D341Med (cell line): ENCODE measurements around the gene MYB.
"Not testable (repeated sequence)": the region's sequence is repeated elsewhere in the genome, so short reads cannot be mapped to it uniquely, and the experiment has no call there.

Experiments
- DNase-seq: peaks from one replicate; pipeline ENCODE4 v3.0.0; 2012; ENCODE audit warnings: low spot score

Gene MYB

DNA sequence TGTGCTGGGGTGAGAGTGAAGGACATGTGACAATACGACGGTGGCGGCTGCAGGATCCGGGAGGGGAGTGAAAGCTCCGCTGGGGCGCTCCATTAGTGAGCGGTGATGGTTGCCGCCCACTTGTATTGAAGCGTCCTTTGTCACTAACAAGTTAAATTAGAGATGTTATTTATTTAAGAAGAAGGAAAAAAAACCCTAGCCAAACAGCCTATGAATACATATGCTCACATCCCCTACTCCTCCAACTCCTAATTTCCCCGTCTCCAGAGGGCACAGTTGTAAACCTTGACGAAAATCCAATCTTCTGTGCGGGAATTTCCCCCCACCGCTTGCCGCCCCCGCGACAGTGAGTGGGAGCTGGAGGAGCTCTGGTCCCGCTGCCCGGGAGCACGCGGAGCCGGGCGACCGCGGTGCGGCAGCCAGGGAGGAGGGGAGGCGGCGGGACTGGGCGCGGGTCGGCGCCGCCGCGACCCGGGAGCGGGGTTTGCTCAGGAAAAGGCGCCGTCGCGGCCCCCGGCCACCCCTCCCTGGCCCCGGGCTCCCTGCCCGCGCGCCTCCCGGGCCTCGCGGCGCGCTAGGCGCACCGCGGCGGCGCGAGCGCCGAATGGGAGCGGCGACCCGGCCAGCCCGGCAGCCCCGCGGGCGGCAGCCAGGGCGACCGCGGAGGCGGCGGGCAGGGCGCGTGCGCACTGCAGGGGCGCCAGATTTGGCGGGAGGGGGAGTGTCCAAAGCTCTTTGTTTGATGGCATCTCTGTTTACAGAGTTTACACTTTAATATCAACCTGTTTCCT, at the start of gene MYB:
TSS of gene MYB (plus strand) at position 767 of the 791 bp plus-strand sequence. CDS start 206 bp downstream, outside the sequence.
- peak; percentile 97 for DNase-seq

- DNase-seq: no peak
Observed at GRCh38 chr6:135132776-135133175, 48.3 kb upstream of the MYB start.

- no peak for DNase-seq
Observed at GRCh38 chr6:135135835-135136234, 45.3 kb upstream of the MYB start.

- DNase-seq: no peak
Observed at GRCh38 chr6:135137826-135138225, 43.3 kb upstream of the MYB start.

- DNase-seq: no peak
Observed at GRCh38 chr6:135141182-135141581, 39.9 kb upstream of the MYB start.

GRCh38 chr6:135141728-135142127, 39.4 kb upstream of the MYB start:
- DNase-seq: no peak

DNA sequence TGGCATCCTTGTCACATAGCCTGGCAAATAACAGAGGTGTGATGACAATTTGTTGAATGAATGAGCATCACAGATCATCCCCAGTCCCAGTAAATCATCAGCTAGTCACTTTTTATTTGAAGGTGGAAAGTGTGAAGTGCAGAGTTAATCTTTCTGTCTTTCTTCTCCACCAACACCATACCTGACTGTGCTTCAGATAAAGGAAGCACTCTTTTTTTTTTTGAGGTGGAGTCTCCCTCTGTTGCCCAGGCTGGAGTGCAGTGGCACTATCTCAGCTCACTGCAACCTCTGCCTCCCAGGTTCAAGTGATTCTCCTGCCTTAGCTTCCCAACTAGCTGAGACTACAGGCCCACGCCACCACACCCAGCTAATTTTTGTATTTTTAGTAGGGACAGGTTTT, 38.9 kb upstream of the MYB start:
- DNase-seq: not testable (repeated sequence)

- DNase-seq: no peak
Observed at GRCh38 chr6:135144673-135145062, 36.4 kb upstream of the MYB start.

GRCh38 chr6:135145063-135145800, 35.9 kb upstream of the MYB start:
- peak; percentile 36 for DNase-seq

GRCh38 chr6:135146162-135146934, 34.8 kb upstream of the MYB start:
- no peak for DNase-seq

DNA sequence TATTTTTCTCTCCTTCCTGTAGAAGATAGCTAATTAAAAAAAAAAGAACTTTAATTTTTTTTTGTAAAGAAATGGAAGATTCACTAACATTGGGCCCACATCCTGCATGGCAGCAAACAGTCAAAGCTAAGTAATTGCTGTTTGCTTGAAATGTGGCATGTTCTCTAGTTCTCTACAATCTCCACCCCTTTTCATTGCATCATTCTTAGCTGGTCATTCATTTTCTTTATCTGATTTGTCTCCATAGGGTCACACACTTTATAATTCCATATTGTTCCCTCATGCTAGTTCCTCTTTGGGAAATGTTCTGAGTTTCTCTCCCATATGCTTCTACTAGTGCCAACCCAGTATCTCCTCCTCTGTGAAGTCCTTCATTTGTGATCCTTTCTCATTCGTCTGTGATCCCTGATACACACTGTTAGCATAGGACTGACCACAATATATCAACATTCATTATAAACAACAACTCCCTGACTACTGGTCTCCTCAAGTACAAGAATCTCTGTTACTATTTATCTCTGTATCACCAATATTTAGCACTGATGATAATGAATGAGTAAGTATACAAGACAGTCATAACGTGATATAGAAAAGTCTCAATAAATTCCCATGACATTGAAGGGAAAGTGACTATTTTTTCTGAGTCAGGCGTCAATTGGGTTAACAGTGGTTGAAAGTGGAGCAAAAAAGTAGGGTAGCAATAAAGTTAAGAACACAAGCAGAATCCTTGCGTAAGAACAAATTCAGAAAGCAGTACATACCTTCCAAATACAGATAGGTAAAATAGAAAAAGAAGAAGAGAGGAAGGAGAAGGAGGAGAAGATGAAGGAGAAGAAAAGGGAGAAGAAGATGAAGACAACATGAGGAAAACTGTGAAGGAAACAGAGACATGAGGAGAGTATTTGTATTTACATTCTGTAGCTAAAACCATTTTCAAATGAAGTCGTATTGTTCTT, 33.2 kb upstream of the MYB start:
- DNase-seq: no peak

- no peak for DNase-seq
Observed at GRCh38 chr6:135148889-135149288, 32.2 kb upstream of the MYB start.

DNA sequence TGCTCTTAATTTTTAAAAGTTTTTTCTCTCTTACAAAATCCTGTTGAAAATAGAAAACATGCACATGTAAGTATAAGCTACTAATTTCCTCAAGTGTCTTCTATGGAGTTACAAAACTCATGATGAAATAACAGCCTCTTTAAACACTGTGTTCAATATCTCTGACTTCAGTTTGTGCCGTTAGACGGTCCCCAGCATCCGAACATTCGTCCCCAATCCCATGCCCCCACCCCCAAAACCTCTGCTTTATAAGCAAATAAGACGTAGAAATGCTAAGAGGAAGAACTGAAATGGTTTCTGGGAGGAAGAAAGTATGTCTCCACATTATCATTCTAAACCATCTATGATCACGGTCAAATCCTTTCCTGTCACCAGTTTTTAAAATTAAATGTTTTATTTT, 31.7 kb upstream of the MYB start:
- no peak for DNase-seq

DNA sequence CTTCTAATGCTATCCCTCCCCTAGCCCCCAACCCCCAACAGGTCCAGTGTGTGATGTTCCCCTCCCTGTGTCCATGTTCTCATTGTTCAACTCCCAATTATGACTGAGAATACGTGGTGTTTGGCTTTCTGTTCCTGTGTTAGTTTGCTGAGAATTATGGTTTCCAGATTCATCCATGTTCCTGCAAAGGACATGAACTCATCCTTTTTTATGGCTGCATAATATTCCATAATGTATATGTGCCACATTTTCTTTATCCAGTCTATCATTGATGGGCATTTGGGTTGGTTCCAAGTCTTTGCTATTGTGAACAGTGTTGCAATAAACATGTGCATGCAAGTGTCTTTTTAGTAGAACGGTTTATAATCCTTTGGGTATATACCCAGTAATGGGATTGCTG, 30.6 kb upstream of the MYB start:
- not testable (repeated sequence) for DNase-seq

GRCh38 chr6:135154125-135154524, 27.0 kb upstream of the MYB start:
- DNase-seq: not testable (repeated sequence)

DNA sequence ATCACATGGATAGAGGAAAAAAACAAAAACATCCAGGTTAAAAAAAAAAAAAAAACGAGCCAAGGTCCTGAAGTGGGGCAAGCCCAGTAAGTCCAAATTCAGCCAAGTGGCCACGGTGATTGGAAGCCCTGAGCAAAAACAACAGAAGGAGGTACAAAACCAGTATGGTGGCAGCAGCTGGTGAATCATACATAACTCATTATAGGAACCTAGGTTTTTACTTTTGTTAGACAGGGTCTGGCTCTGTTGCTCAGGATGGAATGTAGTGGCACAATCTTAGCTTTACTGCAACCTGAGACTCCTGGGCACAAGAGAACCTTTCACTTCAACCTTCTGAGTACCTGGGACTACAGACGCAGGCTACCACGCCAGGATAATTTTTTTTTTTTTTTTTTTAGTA, 22.7 kb upstream of the MYB start:
- no peak for DNase-seq

DNA sequence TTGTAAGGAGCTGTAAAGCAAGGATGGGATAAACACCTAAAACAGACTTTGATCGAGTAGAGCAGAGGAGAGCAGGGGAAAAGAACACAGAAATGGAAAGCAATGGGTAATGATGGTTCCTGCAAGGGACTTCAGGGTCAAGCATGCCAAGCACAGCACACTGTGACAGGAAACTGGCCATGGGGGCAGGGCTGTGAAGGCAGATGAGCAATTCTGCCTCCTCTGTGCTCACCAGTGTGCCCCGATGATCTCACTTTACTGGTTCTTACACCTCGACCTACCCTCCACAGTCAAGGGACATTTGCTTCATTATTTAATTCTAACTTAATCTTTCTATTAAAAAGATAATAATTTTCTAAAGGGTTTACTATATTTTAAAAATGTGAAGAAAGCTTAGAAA, 21.6 kb upstream of the MYB start:
- DNase-seq: no peak

DNA sequence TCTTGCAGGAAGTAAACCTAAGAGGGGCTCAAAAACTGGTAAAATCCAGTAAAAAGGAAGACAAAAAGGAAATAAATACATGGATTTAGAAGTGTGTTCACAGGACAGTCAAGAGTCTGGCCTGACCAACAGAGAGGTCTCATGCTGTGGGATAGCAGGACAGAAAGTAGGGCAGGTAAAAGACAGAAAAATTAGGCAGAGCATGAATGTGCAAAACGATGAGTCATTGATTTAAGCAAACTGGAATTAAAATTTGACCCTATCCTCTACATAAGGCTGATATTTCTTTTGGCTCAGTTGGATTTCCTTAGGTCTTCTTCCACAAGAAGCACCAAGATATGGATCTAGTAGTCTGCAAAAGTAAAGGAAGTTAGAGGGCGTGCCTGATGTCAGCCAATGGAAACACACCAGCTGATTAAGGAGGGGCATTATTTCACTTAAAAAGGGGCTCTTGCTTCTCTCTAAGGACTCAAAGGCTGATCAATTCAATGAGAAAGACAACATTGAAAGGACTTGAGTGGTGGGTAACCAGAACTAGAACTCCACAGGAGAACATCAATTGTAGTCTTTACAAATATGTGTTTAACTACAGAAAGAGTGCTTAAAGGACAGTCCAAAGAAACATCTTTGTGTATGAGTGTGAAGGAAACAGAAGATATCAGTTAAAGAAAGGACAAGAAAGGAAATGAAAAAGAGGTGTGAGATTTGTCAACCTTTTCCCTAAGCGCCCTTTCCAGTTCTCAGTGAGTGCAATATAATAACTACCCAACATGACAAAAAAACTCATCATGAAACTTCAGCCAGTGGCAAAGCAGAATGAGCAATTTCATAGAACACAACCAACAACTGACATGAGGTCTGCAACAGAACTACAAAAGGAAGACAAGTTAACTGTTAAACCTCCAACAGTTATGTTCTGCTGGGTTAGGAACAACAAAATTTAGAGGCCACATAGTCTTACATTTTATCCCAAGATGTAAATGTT, 19.4 kb upstream of the MYB start:
- no peak for DNase-seq

DNA sequence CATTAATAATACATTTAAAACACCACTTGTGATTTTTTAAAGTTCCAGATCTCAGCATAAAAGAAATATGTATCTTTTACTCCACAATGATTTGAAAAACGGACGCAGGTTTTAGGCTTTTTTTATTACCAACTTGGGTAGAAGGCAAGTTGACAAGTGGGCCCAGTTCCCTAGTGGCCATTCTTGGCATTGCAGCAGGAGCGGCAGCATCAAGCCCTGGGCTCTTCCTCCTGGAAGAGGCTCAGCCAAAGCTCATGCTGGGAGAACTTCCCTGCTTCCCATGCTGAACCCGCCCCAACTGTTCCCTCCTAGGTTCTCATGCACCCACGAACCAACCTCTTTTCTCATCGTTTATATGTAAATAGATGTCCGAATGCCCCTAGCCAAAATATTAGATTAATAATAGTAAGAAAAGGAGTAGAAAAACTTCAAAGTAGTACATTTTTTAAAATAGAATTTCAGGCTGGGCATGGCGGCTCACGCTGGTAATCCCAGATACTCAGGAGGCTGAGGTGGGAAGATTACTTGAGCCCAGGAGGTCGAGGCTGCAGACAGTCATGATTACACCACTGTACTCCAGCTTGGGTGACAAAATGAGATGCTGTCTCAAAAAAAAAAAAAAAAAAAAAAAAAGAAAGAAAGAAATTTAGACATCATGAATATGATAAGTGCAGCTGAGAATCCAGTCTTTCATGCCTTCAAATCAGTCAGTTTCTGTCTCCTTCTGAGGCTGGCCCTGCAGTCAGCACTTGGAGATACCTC, 18.2 kb upstream of the MYB start:
- peak; percentile 81 for DNase-seq

DNA sequence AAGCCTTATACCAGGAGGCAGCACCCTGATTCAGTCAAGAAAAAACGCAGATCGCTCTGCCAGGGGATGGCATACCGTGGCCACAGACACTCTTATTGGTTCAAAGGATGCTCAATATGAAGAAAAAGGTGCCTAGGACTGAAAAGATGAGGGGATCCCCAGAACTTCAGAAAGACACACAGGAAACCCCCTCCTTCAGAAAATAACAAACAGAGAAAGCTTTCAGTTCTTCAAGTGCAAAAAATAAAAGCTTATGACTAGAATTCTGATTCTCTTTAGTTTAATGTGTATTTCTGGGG, 17.7 kb upstream of the MYB start:
- no peak for DNase-seq
